Peyer's patch (tissue), 4 donors: ENCODE results near the gene BEGAIN. TPM values are rescaled to one million over a fixed set of nuclear protein-coding genes. Genes with fewer than 3 reads are reported as not detected.

Source experiments
- DNase-seq, 3 donors: peaks; one replicate each; pipeline ENCODE4 v3.0.0-alpha.2; 2017 to 2019
- H3K27ac ChIP-seq, 4 donors: fragments of 200-600 bp; sonication (generic); one replicate each; pipeline ENCODE4 v1.5.1; 2016 to 2019
- H3K27me3 ChIP-seq, 2 donors: fragments of 200-600 bp; sonication (generic); one replicate each; pipeline ENCODE4 v1.5.1; 2019
- H3K36me3 ChIP-seq, 3 donors: fragments of 200-600 bp; sonication (generic); one replicate each; pipeline ENCODE4 v1.5.1; 2016 to 2019
- H3K4me1 ChIP-seq, 4 donors: fragments of 200-600 bp; sonication (generic); one replicate each; pipeline ENCODE4 v1.5.1; 2016 to 2019
- H3K4me3 ChIP-seq, 4 donors: fragments of 200-600 bp; sonication (generic); 1 replicate in 3 of 4; 2 replicates in 1 of 4; pipeline ENCODE4 v1.5.1; 2016 to 2019; ENCODE audit warnings: mild to moderate bottlenecking in 1 of 4
- H3K9me3 ChIP-seq, 4 donors: fragments of 200-600 bp; sonication (generic); one replicate each; pipeline ENCODE4 v1.5.1; 2016 to 2019; ENCODE audit warnings: mild to moderate bottlenecking in 1 of 4
- POLR2A ChIP-seq, 2 donors: fragments of 450-650 bp; IDR thresholded peaks; one replicate each; pipeline ENCODE4 v1.5.1; 2017; ENCODE audit warnings: antibody characterized with exemption in 2 of 2, mild to moderate bottlenecking in 2 of 2, moderate library complexity in 2 of 2
- total RNA-seq, 4 donors: library from RNA; depleted of rRNA; stranded (reverse); fragments of >200 nt; gene quantifications; one replicate each; pipeline ENCODE4 v1.1.0, GENCODE V29; 2016
- TF ChIP-seq, protein P1 (sequence below), 6 experiments: fragments of 450-650 bp in 4 of 6; fragments of 200-600 bp in 2 of 6; sonication (generic) in 1 of 6; IDR thresholded peaks; one replicate each; pipeline ENCODE4 v1.5.1; 2017 to 2019; ENCODE audit warnings: antibody characterized with exemption in 6 of 6, mild to moderate bottlenecking in 3 of 6, moderate library complexity in 1 of 6

The BEGAIN gene
- total RNA-seq, 4 donors from 2014 or later: 1.6 to 31.8 (median 6.6) TPM; not detected in 1

DNA sequence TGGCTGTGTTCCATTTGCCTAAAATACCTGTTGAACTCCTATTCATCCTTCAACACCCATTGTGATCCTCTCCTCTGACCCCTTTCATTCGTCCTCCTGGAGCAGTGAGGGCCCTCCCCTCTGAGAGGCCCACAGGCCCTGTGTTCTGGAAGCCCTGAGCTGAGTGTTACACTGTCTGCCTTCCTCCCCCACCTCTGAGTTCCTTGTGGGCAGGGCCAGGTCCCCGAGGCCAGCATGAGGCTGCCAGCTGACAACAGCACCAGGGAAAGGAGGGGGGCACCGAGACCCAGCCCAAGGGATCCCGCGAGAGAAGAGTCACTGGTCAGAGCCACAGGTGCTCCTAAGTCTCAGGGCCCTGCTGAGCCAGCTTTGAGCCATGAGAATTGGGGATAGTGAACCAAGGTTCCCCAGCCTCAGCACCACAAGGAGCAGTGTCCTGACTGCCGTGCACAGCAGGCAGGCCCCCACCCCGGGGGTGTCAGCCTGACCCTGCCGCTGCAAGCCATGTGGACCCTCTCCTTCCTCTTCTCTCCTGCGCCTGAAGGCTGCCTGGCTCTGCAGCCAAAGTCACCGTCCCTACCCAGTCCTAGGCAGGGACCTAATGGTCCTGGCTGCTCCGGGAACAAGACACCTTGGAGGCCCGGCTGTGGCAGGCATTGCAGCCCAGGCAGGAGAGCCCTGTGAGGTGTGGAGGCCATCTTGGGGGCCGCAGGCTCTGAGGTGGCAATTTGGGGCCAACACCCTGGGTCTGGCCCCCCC lies 52.5 kb downstream of the BEGAIN start:
- H3K4me3 ChIP-seq: no peak overlapping the region
- H3K4me1 ChIP-seq: peaks cover 0 to 12% (median 0%) of the 10 kb centered on the region in 4 donors
- H3K9me3 ChIP-seq: no peaks in the 10 kb centered on the region
- H3K27ac ChIP-seq: no peak overlapping the region
- peak in 1 of 3 donors; percentile 34 for DNase-seq
- no peaks in the 10 kb centered on the region for H3K27me3 ChIP-seq
- TF ChIP-seq POLR2A (IDR thresholded peaks at IDR 0.05): no peak
- TF ChIP-seq, protein P1, sequence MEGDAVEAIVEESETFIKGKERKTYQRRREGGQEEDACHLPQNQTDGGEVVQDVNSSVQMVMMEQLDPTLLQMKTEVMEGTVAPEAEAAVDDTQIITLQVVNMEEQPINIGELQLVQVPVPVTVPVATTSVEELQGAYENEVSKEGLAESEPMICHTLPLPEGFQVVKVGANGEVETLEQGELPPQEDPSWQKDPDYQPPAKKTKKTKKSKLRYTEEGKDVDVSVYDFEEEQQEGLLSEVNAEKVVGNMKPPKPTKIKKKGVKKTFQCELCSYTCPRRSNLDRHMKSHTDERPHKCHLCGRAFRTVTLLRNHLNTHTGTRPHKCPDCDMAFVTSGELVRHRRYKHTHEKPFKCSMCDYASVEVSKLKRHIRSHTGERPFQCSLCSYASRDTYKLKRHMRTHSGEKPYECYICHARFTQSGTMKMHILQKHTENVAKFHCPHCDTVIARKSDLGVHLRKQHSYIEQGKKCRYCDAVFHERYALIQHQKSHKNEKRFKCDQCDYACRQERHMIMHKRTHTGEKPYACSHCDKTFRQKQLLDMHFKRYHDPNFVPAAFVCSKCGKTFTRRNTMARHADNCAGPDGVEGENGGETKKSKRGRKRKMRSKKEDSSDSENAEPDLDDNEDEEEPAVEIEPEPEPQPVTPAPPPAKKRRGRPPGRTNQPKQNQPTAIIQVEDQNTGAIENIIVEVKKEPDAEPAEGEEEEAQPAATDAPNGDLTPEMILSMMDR (IDR thresholded peaks at IDR 0.05): no peak
- peaks cover 0 to under 1% (median 0%) of the 10 kb centered on the region in 3 donors for H3K36me3 ChIP-seq

DNA sequence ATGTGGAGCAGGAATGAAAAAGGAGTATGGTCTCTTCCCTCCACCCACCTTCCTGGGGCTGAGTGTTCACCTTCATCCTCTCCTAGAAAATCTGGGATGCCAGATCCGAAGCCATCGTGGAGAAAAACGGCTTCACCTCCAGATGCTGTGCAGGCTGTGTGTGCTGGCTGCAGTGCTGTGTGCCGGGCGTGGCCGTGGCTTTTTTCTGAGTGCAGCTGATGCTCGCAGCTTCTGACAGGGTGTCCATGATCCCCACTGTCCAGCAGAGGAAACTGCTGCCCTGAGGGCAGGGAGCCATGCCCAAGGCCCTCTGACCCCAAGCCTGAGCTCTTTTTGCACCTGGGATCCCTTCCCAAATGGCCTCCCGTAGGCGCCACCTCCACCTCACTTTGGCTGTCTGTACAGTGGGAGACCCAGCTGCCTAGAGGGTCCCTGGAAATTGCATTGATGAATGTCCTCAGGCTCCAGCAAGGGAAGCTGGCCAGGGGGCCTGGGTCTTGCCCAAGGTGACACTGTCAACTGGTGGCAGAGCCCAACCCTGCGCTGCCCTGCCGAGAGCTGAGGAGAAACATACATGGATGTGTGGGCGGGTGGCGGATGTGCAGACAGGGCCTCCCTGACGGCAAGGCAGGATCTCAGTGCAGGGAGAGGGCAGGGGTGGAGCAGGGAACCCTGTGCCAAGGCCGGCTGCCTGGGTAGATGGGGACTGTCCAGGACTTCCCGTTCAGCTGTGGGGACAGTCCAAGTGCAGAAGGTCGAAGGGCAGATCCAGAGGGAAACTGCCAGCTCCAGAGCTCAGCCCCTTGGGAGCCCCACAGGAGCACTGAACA lies 53.3 kb downstream of the BEGAIN start:
- DNase-seq: peak; percentile 2 to 60 (median 51)
- TF ChIP-seq, protein P1 (IDR thresholded peaks at IDR 0.05): no peak
- Histone ChIP-seq H3K4me1 (peaks cover 0 to 12% (median 0%) of the 10 kb centered on the region in 4 donors), H3K36me3 (peaks cover 0 to 7% (median 0%) of the 10 kb centered on the region in 3 donors), H3K27ac (no peak overlapping the region), H3K4me3 (no peak overlapping the region), H3K9me3 (no peaks in the 10 kb centered on the region), H3K27me3 (no peaks in the 10 kb centered on the region)

DNA sequence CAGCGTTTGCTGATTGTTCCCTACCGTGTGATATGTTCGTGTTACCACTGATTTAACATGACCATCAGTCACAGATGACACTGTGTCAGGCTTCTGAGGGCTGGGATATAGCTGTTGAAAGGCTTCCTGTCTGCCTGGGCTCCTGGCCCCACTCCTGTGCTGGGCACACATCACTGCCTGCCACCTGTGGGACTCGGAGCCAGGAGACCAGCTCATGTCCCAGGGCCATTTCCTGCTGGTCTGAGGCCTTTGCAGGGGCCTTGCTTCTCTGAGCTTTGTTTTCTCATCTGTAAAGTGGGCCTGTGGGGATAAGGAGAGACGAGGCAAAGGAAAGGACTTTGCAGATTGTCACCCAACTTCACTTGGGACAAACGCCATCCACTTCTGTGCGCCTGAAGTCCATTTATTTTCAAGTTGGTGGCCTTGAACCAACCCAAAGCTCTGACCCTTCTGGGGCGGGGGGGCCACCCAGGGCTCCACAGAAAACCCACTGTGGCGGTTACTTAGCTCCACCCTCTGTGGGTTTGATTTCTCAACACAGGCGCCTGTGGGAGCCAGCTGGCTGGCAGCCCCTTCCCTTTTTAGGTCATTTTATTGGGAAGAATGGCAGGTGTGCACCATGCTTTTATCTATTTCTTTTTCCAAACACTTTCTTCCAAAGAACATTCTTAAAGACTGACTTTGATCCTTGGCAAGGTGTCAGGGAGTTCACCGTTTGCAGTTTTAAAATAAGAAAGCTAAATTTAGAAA lies 54.1 kb downstream of the BEGAIN start:
- H3K27me3 ChIP-seq: no peaks in the 10 kb centered on the region

DNA sequence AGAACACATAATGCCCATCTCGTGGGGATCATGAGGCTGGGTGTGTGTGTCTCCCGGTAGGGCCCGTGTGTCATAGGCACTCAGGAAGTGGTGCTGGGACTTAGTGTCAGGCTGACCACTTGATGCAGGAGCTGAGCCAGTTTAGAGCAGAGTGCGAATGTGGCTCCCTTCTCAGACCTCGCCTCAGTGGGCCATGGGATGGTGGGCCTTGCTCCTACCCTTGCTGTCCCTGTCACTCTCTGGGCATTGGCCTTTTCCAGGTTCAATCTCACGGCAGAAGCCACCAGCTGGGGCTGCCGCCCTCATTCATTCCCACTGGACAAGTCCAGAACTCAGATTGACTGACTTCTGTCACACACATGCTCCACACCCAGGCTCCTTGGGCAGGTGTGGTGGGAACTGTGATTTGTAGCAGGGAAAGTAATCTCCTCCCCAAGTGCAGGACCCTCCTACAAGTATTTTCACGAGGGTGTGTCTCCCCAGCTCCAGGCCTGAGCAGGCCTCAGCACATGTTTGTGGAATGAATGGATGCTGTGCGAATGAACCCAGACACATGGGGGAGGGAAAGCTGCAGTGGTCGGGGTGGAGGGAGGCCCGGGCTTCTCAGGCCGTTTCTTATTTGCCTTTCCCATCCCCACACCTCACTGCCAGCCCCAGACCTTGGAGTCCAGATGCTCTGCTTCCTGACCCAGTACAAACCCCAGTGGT lies 54.9 kb downstream of the BEGAIN start:
- H3K4me3 ChIP-seq: no peak overlapping the region
- H3K36me3 ChIP-seq: peaks cover 0 to 7% (median 0%) of the 10 kb centered on the region in 3 donors
- TF ChIP-seq, protein P1 (IDR thresholded peaks at IDR 0.05): no peak
- TF ChIP-seq POLR2A (IDR thresholded peaks at IDR 0.05): no peak
- no peak overlapping the region for H3K27ac ChIP-seq
- H3K9me3 ChIP-seq: no peaks in the 10 kb centered on the region
- H3K4me1 ChIP-seq: peaks cover 0 to 12% (median 0%) of the 10 kb centered on the region in 4 donors
- H3K27me3 ChIP-seq: no peaks in the 10 kb centered on the region
- DNase-seq: peak in 1 of 3 donors; percentile 12

More for the DNA sequence above, 54.1 kb downstream of the BEGAIN start:
- DNase-seq: peak; percentile 14 to 46 (median 29)
- no peaks in the 10 kb centered on the region for H3K9me3 ChIP-seq
- peaks cover 0 to 7% (median 0%) of the 10 kb centered on the region in 3 donors for H3K36me3 ChIP-seq
- no peak overlapping the region for H3K4me3 ChIP-seq
- TF ChIP-seq, protein P1 (IDR thresholded peaks at IDR 0.05): no peak
- TF ChIP-seq POLR2A (IDR thresholded peaks at IDR 0.05): no peak
- H3K27ac ChIP-seq: no peak overlapping the region
- H3K4me1 ChIP-seq: peaks cover 0 to 12% (median 0%) of the 10 kb centered on the region in 4 donors
